ENCODE results near the gene NDUFV3.
"Not testable (repeated sequence)": the region's sequence is repeated elsewhere in the genome, so short reads cannot be mapped to it uniquely, and the experiment has no call there.

NDUFV3 gene

GRCh38 chr21:42855171-42855936, 37.8 kb upstream of the NDUFV3 start:
- in situ Hi-C loops (cut with HindIII; ENCODE audit: low pct_ligation_motif_present, low pct_unique_long_range_greater_than_20kb, low sequenced_read_pairs) = no loop called here
- no peak for DNase-seq

DNA sequence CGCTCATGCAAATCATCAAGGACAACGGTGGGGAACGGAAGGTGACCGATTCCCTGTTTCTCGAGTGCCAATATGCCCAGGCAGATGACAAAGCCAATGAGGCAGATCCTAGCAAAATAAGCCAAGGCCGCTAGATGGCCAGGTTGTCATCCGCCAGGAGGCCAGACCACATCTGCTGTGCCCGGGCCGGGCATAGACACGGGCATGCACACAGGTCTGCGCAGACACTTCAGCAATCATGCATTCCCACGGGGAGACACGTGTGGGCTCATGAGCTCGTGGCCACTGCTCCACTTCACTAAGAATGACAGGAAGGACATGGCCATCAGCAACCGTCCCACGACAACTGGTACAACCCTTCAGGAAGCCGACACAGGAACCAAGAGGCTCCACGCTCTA, 37.2 kb upstream of the NDUFV3 start:
- in situ Hi-C loops (cut with HindIII; ENCODE audit: low pct_ligation_motif_present, low pct_unique_long_range_greater_than_20kb, low sequenced_read_pairs) = no loop called here

GRCh38 chr21:42857216-42857615, 35.9 kb upstream of the NDUFV3 start:
- in situ Hi-C loops (cut with HindIII; ENCODE audit: low pct_ligation_motif_present, low pct_unique_long_range_greater_than_20kb, low sequenced_read_pairs) = no loop called here
- DNase-seq = no peak

More for the DNA sequence above, 37.2 kb upstream of the NDUFV3 start:
- DNase-seq = no peak

- in situ Hi-C loops (cut with HindIII; ENCODE audit: low pct_ligation_motif_present, low pct_unique_long_range_greater_than_20kb, low sequenced_read_pairs) = no loop called here
- DNase-seq = no peak
These were observed 34.8 kb upstream of the NDUFV3 start for GRCh38 chr21:42858185-42858847.

DNA sequence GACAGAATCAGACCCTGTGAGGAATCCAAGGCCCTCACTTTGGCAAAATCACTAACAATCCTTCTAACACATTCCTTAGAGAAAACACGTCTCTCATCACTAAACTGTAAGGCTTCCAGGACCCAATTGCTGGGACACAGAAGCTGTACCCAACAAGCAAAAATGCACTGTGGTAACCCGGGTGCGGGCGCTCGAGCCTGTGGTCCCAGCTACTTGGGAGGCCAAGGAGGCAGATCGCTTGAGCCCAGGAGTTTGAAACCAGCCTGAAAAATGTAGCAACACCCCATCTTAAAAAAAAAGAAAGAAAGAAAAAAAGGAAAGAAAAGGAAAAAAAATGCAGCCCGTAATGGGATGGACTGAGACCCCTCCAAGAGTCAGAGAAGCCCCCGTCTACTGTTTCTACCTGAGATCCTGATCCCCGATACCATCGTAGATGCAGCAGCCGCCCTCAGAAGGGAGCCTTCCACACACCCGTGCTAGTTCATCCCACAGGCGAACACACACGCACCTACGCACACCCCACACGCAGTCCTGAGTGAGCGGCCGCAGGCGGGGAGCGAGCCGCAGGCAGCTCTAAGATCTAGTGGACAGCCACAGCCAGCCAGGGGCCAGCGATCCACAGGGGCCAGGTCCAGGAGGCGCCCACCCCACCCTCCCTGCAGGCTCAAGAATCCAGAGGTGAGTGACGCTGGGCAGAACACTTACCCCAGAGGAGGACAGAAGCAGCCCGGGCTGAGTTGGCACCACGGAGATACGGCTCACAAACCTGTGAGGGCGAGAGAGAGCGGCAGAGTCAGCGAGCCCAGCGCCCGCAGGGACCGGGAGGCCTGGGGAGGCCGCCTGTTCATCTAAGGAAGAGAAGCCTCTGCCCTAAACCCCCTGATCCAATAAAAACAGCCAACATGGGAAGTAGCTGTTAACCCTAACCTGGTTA, 33.9 kb upstream of the NDUFV3 start:
- DNase-seq = no peak
- in situ Hi-C loops (cut with HindIII; ENCODE audit: low pct_ligation_motif_present, low pct_unique_long_range_greater_than_20kb, low sequenced_read_pairs) = no loop called here

- in situ Hi-C loops (cut with HindIII; ENCODE audit: low pct_ligation_motif_present, low pct_unique_long_range_greater_than_20kb, low sequenced_read_pairs) = no loop called here
- no peak for DNase-seq
These were observed 33.2 kb upstream of the NDUFV3 start for GRCh38 chr21:42859891-42860230.

GRCh38 chr21:42860345-42860744, 32.8 kb upstream of the NDUFV3 start:
- no peak for DNase-seq
- in situ Hi-C loops (cut with HindIII; ENCODE audit: low pct_ligation_motif_present, low pct_unique_long_range_greater_than_20kb, low sequenced_read_pairs) = no loop called here

- in situ Hi-C loops (cut with HindIII; ENCODE audit: low pct_ligation_motif_present, low pct_unique_long_range_greater_than_20kb, low sequenced_read_pairs) = no loop called here
- no peak for DNase-seq
These were observed 31.7 kb upstream of the NDUFV3 start for GRCh38 chr21:42861311-42861847.

GRCh38 chr21:42861848-42862400, 31.2 kb upstream of the NDUFV3 start:
- in situ Hi-C loops (cut with HindIII; ENCODE audit: low pct_ligation_motif_present, low pct_unique_long_range_greater_than_20kb, low sequenced_read_pairs) = no loop called here
- DNase-seq = no peak

GRCh38 chr21:42862774-42863503, 30.2 kb upstream of the NDUFV3 start:
- DNase-seq = no peak
- in situ Hi-C loops (cut with HindIII; ENCODE audit: low pct_ligation_motif_present, low pct_unique_long_range_greater_than_20kb, low sequenced_read_pairs) = no loop called here

GRCh38 chr21:42863504-42863870, 29.6 kb upstream of the NDUFV3 start:
- no peak for DNase-seq
- in situ Hi-C loops (cut with HindIII; ENCODE audit: low pct_ligation_motif_present, low pct_unique_long_range_greater_than_20kb, low sequenced_read_pairs) = no loop called here

DNA sequence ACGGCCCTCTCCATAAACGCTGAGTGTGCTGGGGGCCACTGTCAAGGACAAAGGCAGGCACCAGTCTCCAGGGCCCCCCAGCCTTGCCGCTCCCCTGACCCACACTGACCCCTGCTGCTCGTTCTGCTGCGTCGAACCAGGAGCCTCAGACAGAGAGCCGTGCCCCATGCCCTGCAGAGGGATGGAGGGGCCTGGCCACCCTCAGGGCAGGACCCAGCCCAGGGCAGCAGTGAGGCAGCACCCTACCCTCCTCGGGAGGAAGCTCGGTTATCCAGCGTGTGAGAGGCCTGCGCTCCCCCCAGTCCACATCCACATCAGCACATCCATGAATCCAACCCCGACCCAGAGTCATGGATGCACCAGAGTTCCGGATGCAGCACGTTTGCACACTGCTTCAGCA, 28.8 kb upstream of the NDUFV3 start:
- no peak for DNase-seq
- in situ Hi-C loops (cut with HindIII; ENCODE audit: low pct_ligation_motif_present, low pct_unique_long_range_greater_than_20kb, low sequenced_read_pairs) = no loop called here

GRCh38 chr21:42864815-42865775, 28.0 kb upstream of the NDUFV3 start:
- in situ Hi-C loops (cut with HindIII; ENCODE audit: low pct_ligation_motif_present, low pct_unique_long_range_greater_than_20kb, low sequenced_read_pairs) = no loop called here
- no peak for DNase-seq

- in situ Hi-C loops (cut with HindIII; ENCODE audit: low pct_ligation_motif_present, low pct_unique_long_range_greater_than_20kb, low sequenced_read_pairs) = no loop called here
- no peak for DNase-seq
These were observed 27.3 kb upstream of the NDUFV3 start for GRCh38 chr21:42865776-42866160.

DNA sequence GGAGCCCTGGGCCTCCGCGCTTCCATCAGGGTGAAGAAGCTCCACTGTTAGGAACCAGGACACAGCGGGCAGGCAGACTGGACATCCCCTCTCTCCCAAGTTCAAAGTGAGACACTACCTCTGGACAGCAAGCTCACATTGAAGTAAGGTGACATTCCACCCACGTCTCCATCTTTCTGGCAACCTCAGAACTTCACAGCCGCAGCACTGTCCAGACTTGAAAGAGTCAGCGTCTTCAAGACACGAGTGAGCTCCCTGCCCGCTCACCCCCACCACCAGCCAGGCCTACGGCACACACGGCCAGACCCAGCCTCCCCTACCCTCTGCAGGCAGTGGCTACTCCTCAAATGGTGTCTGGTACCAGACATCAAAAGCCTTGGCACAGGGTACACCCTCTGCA, 24.9 kb upstream of the NDUFV3 start:
- DNase-seq = no peak
- in situ Hi-C loops (cut with HindIII; ENCODE audit: low pct_ligation_motif_present, low pct_unique_long_range_greater_than_20kb, low sequenced_read_pairs) = no loop called here

DNA sequence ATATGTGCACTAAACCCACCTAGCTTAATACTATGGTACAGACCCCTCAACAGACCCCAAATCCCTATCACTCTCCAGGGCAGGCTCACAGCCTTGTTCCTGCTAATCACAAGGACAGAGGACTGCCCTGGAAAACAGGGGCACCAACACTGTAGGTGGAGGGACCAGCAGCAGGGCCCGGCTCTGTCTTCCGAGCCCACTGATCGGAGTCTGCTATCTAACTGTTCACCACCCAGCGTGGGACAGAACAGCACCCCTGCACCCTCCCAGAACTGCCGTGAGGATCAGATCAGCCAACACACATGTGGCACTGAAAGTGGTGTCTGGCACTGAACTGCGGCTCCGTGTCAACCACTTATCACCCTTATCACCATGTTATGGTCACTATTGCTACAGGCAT, 20.0 kb upstream of the NDUFV3 start:
- in situ Hi-C loops (cut with HindIII; ENCODE audit: low pct_ligation_motif_present, low pct_unique_long_range_greater_than_20kb, low sequenced_read_pairs) = no loop called here

GRCh38 chr21:42875811-42876210, 17.3 kb upstream of the NDUFV3 start:
- DNase-seq; in situ Hi-C loops (cut with HindIII; ENCODE audit: low pct_ligation_motif_present, low pct_unique_long_range_greater_than_20kb, low sequenced_read_pairs): not testable (repeated sequence)

More for the DNA sequence above, 20.0 kb upstream of the NDUFV3 start:
- no peak for DNase-seq
